Keratinocyte (primary cell): ENCODE results near the gene PRSS33. TPM values are rescaled to one million over a fixed set of nuclear protein-coding genes. Genes with fewer than 3 reads are reported as not detected.

Source experiments
- DNase-seq: peaks from one replicate; pipeline ENCODE4 v3.0.0-alpha.2; 2011; ENCODE audit warnings: low read depth, missing footprints, low spot score
- FAIRE-seq: peaks from 2 replicates; lab custom pipeline; 2011; peaks lifted over from hg19 to GRCh38; lab: Jason Lieb, UNC
- H2AFZ ChIP-seq: 2 replicates; pipeline ENCODE4 v1.6.0; 2012; ENCODE audit warnings: low read length, control low read depth, inconsistent platforms; ENCODE audit not compliant: control insufficient read depth
- H3K27ac ChIP-seq: 2 replicates; pipeline ENCODE4 v1.5.1; 2011; ENCODE audit warnings: low read length; ENCODE audit not compliant: control insufficient read depth, insufficient read depth
- H3K27me3 ChIP-seq: 3 replicates; pipeline ENCODE4 v1.6.0; 2011; ENCODE audit warnings: low read length; ENCODE audit not compliant: control insufficient read depth, insufficient read depth; ENCODE audit errors: extremely low read depth
- H3K36me3 ChIP-seq, 2 experiments: 2 replicates in 1 of 2; 3 replicates in 1 of 2; pipeline ENCODE4 v1.5.1; 2011; ENCODE audit warnings: low read length in 2 of 2, mild to moderate bottlenecking in 1 of 2; ENCODE audit not compliant: control insufficient read depth in 2 of 2, insufficient read depth in 2 of 2; ENCODE audit errors: extremely low read depth in 1 of 2
- H3K4me1 ChIP-seq: 3 replicates; pipeline ENCODE4 v1.5.1; 2011; ENCODE audit warnings: low read length; ENCODE audit not compliant: control insufficient read depth, insufficient read depth; ENCODE audit errors: extremely low read depth
- H3K4me2 ChIP-seq: 3 replicates; pipeline ENCODE4 v1.6.0; 2011; ENCODE audit warnings: low read depth, low read length; ENCODE audit not compliant: control insufficient read depth, insufficient read depth; ENCODE audit errors: extremely low read depth
- H3K4me3 ChIP-seq, 3 experiments: fragments of 200-600 bp in 1 of 3; sonication (generic) in 1 of 3; 2 replicates in 2 of 3; 3 replicates in 1 of 3; pipeline ENCODE4 v1.5.1; 2011 to 2016; ENCODE audit warnings: low read length in 3 of 3, mild to moderate bottlenecking in 3 of 3, control low read depth in 2 of 3, inconsistent platforms in 1 of 3, low read depth in 1 of 3, mixed read lengths in 1 of 3, mixed run types in 1 of 3, moderate library complexity in 1 of 3; ENCODE audit not compliant: control insufficient read depth in 2 of 3, insufficient read depth in 2 of 3; ENCODE audit errors: extremely low read depth in 1 of 3
- H3K79me2 ChIP-seq: 2 replicates; pipeline ENCODE4 v1.6.0; 2012; ENCODE audit warnings: low read length; ENCODE audit not compliant: control insufficient read depth, insufficient read depth
- H3K9ac ChIP-seq: 3 replicates; pipeline ENCODE4 v1.6.0; 2011; ENCODE audit warnings: low read length; ENCODE audit not compliant: control insufficient read depth, insufficient read depth; ENCODE audit errors: extremely low read depth
- H3K9me1 ChIP-seq: 3 replicates; pipeline ENCODE4 v1.6.0; 2011; ENCODE audit warnings: low read length; ENCODE audit not compliant: control insufficient read depth, insufficient read depth; ENCODE audit errors: extremely low read depth
- H3K9me3 ChIP-seq: 2 replicates; pipeline ENCODE4 v1.5.1; 2012; ENCODE audit warnings: low read depth, low read length; ENCODE audit not compliant: control insufficient read depth
- H4K20me1 ChIP-seq: 3 replicates; pipeline ENCODE4 v1.6.0; 2011; ENCODE audit warnings: low read length; ENCODE audit not compliant: control insufficient read depth, insufficient read depth; ENCODE audit errors: extremely low read depth
- EZH2 ChIP-seq: IDR thresholded peaks from one replicate; pipeline ENCODE4 v1.6.1; 2012; ENCODE audit warnings: inconsistent platforms, mild to moderate bottlenecking, low read length, moderate library complexity
- dilution Hi-C: fragments of 300-500 bp; cut with MboI; formaldehyde crosslinking; loops from one replicate; pipeline ENCODE4 v1.7.0; 2020; ENCODE audit warnings: low sequenced_read_pairs; ENCODE audit not compliant: extremely low pct_ligation_motif_present
- polyA plus RNA-seq, 5 experiments: library from polyadenylated mRNA; depleted of rRNA in 3 of 5; stranded (reverse) in 3 of 5; stranded (forward) in 1 of 5; unstranded in 1 of 5; fragments of >200 nt; gene quantifications; 1 replicate in 1 of 5; 2 replicates in 3 of 5; 3 replicates in 1 of 5; pipeline versions ENCODE4 v1.2.1 to v1.2.3, GENCODE V29; 2011 to 2012; ENCODE audit warnings: missing spikeins in 2 of 5, low read depth in 1 of 5, low replicate concordance in 1 of 5
- TF ChIP-seq, protein P1 (sequence below), 3 experiments: IDR thresholded peaks in 1 of 3; conservative IDR thresholded peaks in 1 of 3; optimal IDR thresholded peaks in 1 of 3; 2 replicates in 2 of 3; 3 replicates in 1 of 3; pipeline versions ENCODE3 to v1.5.1; 2011; ENCODE audit warnings: low read length in 3 of 3, mild to moderate bottlenecking in 3 of 3, moderate library complexity in 2 of 3, control low read depth in 1 of 3, inconsistent platforms in 1 of 3; ENCODE audit not compliant: insufficient read depth in 2 of 3; ENCODE audit errors: extremely low read depth in 1 of 3

The PRSS33 gene
- polyA plus RNA-seq, 1 donor (not counting 4 experiments of a cell fraction or from before 2014, with no cell fraction given): not detected

DNA sequence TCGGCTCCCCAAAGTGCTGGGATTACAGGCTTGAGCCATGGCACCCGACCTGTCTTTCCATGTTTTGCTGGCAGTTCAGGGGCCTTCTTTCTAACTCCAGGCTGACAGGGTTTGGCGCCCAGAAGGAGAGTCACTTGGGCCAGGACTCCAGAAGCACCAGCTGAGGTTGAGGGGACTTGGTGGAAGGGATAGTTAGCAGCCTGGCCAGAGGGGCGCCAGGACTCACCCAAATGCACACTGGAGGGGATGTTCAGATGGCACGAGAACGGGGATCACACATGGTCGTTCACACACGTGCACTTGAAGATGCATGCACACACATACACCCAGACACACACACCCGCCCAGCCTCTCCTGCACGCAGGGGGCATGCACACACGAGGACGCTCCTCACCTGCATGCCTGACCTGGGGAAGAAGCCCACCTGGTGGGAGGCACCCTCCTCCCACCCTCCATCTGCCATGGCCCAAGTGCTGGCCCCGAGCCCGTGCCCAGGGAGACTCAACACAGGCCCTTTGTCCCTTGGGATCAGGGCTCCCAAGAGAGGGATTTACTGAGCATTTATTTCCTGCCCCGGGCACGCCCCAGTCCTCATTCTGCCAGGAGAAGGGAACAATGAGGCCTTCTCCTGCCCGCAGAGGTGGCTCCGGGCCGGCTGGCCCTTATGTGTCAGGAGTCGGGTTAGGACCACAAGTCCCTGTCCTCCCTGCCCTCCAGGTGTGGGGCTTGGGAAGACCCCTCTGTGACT lies 27.4 kb upstream of the PRSS33 start:
- H4K20me1 ChIP-seq: no peaks in the 10 kb centered on the region
- FAIRE-seq (no peak), DNase-seq (no peak)
- H3K4me2 ChIP-seq: no peak overlapping the region
- H3K36me3 ChIP-seq: no peaks in the 10 kb centered on the region
- H3K27me3 ChIP-seq: peaks cover 49% of the 10 kb centered on the region
- dilution Hi-C loops: no loop called here
- H3K79me2 ChIP-seq: no peaks in the 10 kb centered on the region
- no peak overlapping the region for H3K4me3 ChIP-seq
- no peaks in the 10 kb centered on the region for H3K9me3 ChIP-seq
- no peak overlapping the region for H3K27ac ChIP-seq
- no peaks in the 10 kb centered on the region for H3K9me1 ChIP-seq
- no peak overlapping the region for H2AFZ ChIP-seq
- no peak overlapping the region for H3K9ac ChIP-seq
- H3K4me1 ChIP-seq: peaks cover 6% of the 10 kb centered on the region
- TF ChIP-seq EZH2: no peak
- TF ChIP-seq, protein P1, sequence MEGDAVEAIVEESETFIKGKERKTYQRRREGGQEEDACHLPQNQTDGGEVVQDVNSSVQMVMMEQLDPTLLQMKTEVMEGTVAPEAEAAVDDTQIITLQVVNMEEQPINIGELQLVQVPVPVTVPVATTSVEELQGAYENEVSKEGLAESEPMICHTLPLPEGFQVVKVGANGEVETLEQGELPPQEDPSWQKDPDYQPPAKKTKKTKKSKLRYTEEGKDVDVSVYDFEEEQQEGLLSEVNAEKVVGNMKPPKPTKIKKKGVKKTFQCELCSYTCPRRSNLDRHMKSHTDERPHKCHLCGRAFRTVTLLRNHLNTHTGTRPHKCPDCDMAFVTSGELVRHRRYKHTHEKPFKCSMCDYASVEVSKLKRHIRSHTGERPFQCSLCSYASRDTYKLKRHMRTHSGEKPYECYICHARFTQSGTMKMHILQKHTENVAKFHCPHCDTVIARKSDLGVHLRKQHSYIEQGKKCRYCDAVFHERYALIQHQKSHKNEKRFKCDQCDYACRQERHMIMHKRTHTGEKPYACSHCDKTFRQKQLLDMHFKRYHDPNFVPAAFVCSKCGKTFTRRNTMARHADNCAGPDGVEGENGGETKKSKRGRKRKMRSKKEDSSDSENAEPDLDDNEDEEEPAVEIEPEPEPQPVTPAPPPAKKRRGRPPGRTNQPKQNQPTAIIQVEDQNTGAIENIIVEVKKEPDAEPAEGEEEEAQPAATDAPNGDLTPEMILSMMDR (optimal IDR thresholded peaks at IDR 0.05 in 1 of 3, IDR thresholded peaks at IDR 0.05 in 1 of 3, conservative IDR thresholded peaks at IDR 0.05 in 1 of 3; ENCODE audit: extremely low read depth in 1 of 3, insufficient read depth in 2 of 3, low read length in 3 of 3): no peak

DNA sequence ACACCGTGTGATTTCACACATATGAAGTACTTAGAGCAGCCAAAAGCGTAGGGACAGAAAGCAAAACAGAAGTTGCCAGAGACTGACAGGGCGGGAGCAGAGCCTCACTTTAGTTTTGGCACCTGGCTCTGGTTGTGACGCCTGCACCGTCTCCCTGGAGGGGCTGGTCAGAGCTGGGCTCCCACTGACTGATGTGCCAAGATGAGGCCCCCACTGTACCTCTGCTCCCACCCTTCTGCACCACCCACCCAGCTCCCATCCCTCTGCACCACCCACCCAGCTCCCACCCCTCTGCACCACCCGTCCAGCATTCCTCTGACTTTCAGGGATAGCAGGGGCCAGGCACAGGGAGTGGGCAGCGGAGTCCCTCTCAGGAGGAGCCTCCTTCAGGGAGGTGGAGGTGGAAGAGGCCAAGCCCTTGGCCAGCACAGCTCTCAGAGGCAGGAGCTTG lies 26.4 kb upstream of the PRSS33 start:
- Histone ChIP-seq H2AFZ (no peak overlapping the region), H3K36me3 (no peaks in the 10 kb centered on the region), H3K9me1 (no peaks in the 10 kb centered on the region), H3K27ac (no peak overlapping the region), H3K4me2 (no peak overlapping the region), H3K27me3 (peaks cover 45% of the 10 kb centered on the region), H3K9me3 (no peaks in the 10 kb centered on the region), H3K79me2 (no peaks in the 10 kb centered on the region), H3K4me3 (no peak overlapping the region), H3K4me1 (peaks cover 6% of the 10 kb centered on the region), H4K20me1 (no peaks in the 10 kb centered on the region), H3K9ac (no peak overlapping the region)
- DNase-seq (no peak), FAIRE-seq (no peak)
- no peak for TF ChIP-seq EZH2
- TF ChIP-seq, protein P1 (optimal IDR thresholded peaks at IDR 0.05 in 1 of 3, IDR thresholded peaks at IDR 0.05 in 1 of 3, conservative IDR thresholded peaks at IDR 0.05 in 1 of 3; ENCODE audit: extremely low read depth in 1 of 3, insufficient read depth in 2 of 3, low read length in 3 of 3): no peak
- dilution Hi-C loops: no loop called here
